Superior temporal gyrus (tissue), 1 donor: ENCODE results near the gene ITGA2B.
"Not testable (repeated sequence)": the region's sequence is repeated elsewhere in the genome, so short reads cannot be mapped to it uniquely, and the experiment has no call there.

ENCODE experiments used
- DNase-seq: peaks from one replicate; pipeline ENCODE4 v3.0.0-alpha.2; 2016; ENCODE audit errors: extremely low spot score

ITGA2B gene

GRCh38 chr17:44389281-44389680 is at the start of gene ITGA2B:
TSS of gene ITGA2B (minus strand) at chr17:44389649. CDS start at chr17:44389473, 176 bp downstream.
- no peak for DNase-seq

DNA sequence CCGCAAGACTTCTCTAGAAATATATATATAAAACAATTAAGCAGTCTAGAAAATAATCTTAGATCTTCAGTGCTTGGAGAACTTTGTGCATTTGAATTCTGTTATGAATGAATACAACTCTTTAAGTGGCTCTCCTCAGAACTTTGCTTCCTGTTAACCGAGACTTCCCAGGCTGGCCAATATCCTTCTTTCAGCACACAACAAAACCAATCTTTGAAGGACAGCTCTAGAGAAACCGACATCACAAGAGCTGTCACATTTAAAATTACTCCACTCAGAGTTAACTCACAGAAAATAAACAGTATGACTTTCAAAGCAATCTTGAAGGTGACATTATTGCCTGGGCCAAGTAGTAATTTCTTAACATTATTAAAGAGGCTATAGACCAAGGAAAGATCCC is 49.7 kb upstream of the ITGA2B start:
- DNase-seq: no peak

DNA sequence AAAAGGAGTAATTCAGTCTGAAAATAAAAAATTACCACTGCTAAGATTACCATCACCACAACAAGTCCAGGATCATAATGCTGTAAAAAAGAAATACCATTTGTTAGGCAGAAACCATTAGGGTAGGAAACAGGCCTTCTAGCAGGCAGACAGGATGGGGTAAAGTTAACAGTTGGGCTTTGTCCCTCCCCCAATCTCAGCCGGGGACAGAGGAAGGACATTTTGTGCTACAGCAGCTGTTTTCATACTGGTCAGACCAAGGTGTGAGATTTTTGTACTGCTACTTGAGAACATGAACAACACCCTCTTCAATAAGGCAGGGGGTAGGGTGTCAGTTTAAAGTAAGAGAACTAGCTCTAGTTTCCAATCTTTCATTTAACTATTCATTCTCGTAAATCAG is 49.2 kb upstream of the ITGA2B start:
- DNase-seq: peak; percentile 46

GRCh38 chr17:44436336-44436735 is 46.9 kb upstream of the ITGA2B start:
- DNase-seq: no peak

GRCh38 chr17:44432254-44433157 is 43.1 kb upstream of the ITGA2B start:
- no peak for DNase-seq

GRCh38 chr17:44424828-44425461 is 35.5 kb upstream of the ITGA2B start:
- no peak for DNase-seq

- DNase-seq: peak; percentile 54
These were observed 28.1 kb upstream of the ITGA2B start for GRCh38 chr17:44417553-44417952.

- DNase-seq: no peak
These were observed 27.3 kb upstream of the ITGA2B start for GRCh38 chr17:44416558-44417289.

DNA sequence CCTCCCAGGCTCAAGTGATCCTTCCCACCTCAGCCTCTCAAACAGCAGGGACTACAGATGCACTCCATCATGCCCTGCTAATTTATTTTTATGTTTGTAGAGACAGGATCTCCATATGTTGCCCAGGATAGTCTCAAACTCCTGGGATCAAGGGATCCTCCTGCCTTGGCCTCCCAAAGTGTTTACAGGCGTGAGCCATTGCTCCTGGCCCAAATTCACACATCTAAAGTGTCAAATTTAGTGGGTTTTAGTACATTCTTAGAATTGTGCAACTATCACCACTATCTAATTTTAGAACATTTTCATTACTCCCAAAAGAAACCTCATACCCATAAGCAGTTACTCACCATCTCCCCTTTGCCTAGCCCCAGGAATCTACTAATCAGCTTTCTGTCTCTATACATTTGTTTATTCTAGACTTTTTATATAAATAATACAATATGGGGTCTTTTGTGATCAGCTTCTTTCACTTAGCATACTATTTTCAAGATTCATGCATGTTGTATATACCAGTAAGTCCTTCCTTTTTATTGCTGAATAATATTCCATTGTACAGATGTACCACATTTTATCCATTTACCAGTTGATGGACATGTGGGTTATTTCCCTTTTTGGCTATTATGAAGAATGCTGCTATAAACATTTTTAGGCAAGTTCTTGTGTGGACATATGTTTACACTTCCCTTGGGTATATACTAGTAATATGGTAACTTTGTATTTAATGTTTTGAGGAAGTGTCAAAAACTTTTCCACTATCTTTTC is 25.1 kb upstream of the ITGA2B start:
- no peak for DNase-seq

DNA sequence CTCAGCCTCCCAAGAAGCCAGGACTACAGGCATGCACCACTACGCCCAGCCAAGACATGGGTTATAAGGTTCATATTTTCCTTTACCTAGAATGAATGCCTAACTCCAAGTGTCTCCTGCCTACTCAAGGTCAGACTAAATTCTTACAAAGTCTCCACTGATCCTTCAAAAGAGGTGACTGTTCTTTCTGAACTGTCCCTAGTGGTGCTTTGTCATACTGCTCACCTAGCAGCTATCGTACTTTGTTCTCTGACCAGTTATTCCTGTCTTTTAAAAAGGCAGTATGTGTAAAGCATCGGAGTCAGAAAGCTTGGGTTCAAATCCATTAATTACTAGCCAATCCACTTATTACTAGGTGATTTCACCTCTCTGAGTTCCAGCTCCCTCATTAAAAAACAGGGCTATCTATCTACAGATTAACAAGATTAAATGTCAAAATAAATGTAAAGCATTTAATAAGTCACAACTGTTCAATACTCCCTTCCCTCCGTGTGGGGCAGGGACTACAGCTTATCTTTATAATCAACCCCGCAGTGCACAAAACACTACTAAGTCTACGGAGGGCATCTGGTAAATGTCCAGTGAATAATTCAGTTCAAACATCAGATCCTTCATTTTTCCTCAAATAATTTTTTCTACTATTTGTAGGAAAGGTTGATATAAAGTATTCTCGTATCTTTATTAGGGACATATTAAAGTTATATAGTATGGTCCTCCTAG is 20.0 kb upstream of the ITGA2B start:
- DNase-seq: no peak

- DNase-seq: no peak
These were observed 19.3 kb upstream of the ITGA2B start for GRCh38 chr17:44408786-44409185.

GRCh38 chr17:44402564-44403172 is 13.2 kb upstream of the ITGA2B start:
- no peak for DNase-seq

- peak; percentile 41 for DNase-seq
These were observed 10.9 kb upstream of the ITGA2B start for GRCh38 chr17:44400226-44400847.

DNA sequence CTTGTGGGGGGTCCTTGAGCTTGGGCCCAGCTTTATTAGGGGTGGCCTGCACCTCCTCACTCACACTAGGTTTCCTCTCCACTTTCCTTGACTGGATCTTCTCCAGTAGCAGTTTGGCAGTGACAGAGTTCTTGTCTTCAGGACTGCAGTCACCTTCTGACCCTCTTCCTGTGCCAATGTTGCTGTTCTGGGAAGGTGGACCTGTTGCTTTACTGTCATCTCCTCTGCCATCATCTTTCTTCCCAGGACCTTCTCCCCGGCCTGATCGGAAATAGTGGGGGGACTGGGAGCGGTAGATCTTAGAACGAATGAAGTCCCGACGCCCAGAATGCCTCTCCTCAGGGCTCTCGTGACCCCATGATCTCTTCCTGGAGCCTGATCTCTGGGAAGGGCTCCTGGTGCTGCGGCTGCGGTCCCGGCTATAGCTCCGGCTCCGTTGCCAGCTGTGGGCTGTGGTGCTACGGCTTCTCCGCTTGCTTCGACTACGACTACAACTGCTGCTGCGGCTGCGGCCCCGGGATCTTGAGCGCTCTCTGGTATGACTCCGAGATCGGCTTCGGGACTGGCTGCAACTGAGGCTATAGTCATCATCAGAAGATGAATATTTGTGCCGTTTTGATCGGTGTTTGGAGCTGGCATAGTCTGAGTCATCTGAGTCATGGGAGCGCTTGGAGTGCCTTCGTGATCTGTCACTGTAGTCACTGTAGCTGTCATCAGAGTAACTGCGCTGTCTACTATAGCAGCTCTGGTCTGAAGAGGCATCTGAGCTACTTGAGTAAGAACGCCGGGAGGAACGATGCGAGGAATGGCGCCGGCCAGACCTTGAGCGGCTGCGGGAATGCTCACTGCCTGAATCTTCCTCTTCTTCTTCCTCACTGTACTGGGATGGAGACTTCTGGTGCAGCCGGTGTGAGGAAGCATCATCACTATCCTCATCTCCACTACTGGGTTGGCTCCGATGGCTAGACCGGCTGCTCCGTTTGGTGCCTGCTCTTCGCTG is 9.5 kb upstream of the ITGA2B start:
- no peak for DNase-seq

DNA sequence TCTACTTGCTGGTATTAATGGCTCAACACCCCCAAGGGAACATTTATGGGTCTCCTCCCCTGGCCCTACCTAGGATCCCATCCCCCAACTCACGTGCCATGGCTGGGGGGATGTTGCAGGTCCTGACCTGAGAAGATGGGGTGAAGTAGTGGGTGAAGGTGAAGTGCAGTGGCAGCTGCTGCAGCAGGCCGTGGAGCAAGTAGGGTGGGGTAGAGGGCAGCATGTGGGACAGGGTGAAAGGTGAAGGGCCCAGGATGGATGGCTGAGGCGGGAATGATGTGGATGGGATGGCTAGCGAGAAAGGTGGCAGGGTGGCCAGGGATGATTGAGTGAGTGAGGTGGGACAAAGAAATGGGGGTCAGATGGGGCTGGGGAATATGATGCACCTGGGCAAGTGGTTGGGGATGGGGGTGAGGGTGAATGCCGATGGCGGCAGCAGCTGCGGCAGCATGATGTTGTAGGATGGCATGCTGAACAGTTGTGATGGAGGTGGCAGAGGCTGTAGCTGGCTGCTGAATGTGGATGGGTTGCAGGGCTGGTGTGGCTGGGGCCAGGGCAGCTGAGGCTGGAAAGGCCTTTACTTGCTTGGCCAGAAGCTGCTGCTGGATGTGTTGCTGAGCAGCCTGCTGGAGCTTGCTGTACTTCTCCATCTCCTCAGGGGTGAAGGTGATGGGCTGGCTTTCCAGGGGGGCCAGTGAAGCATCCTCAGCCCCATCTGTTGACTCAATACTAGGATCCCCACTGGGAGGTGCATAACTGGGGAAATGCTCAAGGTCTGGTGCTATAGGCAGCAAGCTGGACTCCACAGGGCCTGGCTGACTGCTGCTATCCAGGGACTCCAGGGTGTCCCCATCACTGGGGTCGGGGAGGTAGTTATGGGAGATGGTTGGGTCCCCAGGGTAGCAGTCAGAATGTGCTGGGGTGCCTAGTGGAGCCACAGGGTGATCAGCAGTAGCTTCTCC is 8.3 kb upstream of the ITGA2B start:
- no peak for DNase-seq

DNA sequence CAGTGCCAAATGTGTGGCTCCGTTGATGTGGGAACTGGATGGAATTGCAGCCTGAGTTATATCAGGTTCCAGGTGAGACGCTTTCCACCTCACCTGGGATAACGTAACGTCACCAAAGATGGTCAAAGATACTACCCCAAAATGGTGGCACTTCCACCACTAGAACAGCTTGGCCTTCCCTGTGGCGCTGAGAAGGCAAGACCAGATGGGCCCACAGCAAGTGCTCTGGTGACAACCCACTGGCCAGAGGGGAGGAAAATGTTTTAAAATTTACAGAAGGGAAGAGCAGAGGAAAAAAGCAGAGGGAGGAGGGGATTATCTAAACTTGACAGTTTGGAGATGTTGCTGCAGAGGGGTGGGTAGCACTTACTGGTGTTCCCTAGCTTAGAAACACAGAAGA is 7.5 kb upstream of the ITGA2B start:
- DNase-seq: no peak

DNA sequence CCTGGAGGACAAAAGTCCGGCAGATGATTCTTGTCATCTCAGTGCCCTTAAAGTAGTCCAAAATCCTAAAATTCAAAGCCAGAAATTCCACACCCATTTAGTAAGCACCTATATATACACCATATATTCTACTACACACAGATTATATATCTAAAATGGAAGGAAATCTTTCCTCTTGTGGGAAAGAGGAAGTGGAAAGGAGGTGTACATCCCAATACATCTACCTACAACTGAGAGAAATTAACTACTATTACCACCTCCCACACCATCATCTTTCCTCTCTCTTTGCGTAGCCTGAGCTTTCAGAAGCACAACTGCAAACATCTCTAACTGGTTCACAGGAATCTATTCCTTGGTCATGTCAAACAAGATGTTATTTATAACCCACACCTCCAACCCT is 5.4 kb upstream of the ITGA2B start:
- no peak for DNase-seq

- not testable (repeated sequence) for DNase-seq
These were observed 4.7 kb upstream of the ITGA2B start for GRCh38 chr17:44394112-44394511.
